HL-60/S4 treated with retinoic acid at 250 ng/mL for 4 days and 3 days (cell line): Measurements from ENCODE around the gene PHLPP2.
"Not testable (repeated sequence)": the region's sequence is repeated elsewhere in the genome, so short reads cannot be mapped to it uniquely, and the experiment has no call there.

Experiments
- in situ Hi-C: fragments of 300-500 bp; cut with MboI; formaldehyde crosslinking; loops from 2 replicates; pipeline ENCODE4 v1.7.0; 2022; ENCODE audit warnings: low sequenced_read_pairs

Gene PHLPP2

GRCh38 chr16:71723537-71724319 lies 773 bp downstream of the PHLPP2 start:
- in situ Hi-C loops = no loop called here

DNA sequence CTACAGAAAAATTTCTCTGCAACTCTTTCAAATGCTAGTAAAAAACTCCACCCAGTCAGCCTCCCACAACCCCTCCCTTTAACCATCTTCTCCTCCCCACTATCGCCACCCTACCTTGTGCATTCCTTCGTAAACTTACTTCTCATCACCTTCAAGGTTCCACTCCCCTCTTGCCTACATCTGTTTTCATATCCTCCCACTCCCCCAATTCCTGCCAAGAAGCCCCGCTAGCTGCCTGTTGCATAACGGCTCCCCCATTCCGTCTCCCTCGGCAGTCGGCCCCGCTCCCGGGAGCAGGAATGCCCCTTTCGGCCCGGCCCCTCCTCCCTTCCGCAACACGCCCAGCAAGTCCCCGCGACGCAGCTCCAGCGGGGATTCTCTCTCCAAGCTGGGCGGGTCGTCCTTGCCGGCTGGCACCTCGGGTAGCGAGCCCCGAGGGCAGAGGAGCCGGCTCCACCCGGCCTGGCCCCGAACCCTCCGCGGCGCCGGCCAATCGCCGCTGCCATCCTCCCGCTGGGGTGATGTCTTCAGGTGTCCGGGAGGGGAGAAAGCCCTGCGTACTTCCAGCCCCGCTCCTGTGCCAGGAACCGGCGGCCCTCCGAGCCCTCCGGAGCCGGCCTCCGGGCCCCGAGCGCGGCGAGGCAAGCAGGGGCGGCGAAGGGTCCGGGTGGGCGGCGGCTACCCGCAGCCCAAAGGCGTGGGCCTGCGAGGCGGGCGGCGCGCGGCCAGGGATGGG lies 1.5 kb downstream of the PHLPP2 start:
- in situ Hi-C loops = no loop called here

- in situ Hi-C loops = no loop called here
These were observed 3.3 kb downstream of the PHLPP2 start for GRCh38 chr16:71721066-71721740.

GRCh38 chr16:71712501-71712900 lies 12.0 kb downstream of the PHLPP2 start:
- in situ Hi-C loops = no loop called here

DNA sequence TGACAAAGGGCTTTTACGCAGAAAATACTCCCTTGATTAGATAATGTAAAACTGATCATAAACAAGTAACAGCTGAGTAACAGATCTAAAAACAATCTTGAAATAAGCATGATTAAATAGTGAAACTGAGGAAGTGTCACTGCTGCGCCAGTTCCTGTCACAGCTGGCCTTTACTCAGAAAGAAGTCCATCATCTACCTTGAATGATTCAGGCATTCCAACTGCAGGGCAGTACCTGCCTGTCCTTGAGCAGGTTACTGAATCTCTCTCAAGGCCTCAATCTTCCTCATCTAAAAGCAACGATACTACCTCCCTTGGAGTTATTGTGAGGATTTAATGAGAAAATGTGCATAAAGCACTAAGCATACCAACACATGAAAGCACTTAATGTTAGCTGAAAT lies 12.7 kb downstream of the PHLPP2 start:
- in situ Hi-C loops = no loop called here

GRCh38 chr16:71709229-71709781 lies 15.2 kb downstream of the PHLPP2 start:
- in situ Hi-C loops = no loop called here

DNA sequence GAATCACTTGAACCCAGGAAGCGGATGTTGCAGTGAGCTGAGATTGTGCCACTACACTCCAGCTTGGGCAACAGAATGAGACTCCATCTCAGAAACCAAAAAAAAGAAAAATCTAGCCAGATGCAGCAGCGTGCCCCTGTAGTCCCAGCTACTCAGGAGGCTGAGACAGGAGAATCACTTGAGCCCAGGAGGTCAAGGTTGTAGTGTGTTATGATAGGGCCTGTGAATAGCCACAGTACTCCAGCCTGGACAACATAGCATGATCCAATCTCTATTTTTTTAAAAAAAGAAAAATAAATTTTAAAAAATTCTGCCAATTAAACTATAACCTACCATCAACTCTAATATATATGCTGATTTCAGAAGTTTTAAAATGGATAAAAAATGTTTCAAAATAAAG lies 15.8 kb downstream of the PHLPP2 start:
- in situ Hi-C loops = no loop called here

- in situ Hi-C loops = no loop called here
These were observed 17.3 kb downstream of the PHLPP2 start for GRCh38 chr16:71707199-71707598.

- in situ Hi-C loops = no loop called here
These were observed 18.5 kb downstream of the PHLPP2 start for GRCh38 chr16:71706046-71706445.

- in situ Hi-C loops = no loop called here
These were observed 21.2 kb downstream of the PHLPP2 start for GRCh38 chr16:71703333-71703732.

- in situ Hi-C loops = no loop called here
These were observed 23.7 kb downstream of the PHLPP2 start for GRCh38 chr16:71700831-71701230.

- in situ Hi-C loops = no loop called here
These were observed 26.0 kb downstream of the PHLPP2 start for GRCh38 chr16:71698491-71698890.

DNA sequence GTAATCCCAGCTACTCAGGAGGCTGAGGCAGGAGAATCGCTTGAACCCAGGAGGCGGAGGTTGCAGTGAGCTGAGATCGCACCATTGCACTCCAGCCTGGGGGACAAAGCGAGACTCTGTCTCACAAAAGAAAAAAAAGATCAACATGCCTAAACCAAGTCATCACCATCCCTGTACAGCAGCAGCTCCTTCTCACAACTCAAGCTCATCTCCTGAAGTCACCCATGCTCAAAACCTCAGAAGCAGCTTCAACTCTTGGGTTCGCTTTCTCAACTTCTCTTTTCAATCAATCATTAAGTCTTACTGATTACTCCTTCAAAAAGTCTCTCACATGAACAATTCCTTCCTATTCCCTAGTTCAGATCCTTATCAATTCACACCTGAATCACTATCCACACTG lies 31.3 kb downstream of the PHLPP2 start:
- in situ Hi-C loops = no loop called here

- in situ Hi-C loops = no loop called here
These were observed 34.6 kb downstream of the PHLPP2 start for GRCh38 chr16:71689901-71690300.

GRCh38 chr16:71687861-71688260 lies 36.6 kb downstream of the PHLPP2 start:
- in situ Hi-C loops = no loop called here

GRCh38 chr16:71684280-71684679 lies 40.2 kb downstream of the PHLPP2 start:
- in situ Hi-C loops = not testable (repeated sequence)

GRCh38 chr16:71681360-71681759 lies 43.1 kb downstream of the PHLPP2 start:
- in situ Hi-C loops = no loop called here

GRCh38 chr16:71676236-71676635 lies 48.3 kb downstream of the PHLPP2 start:
- in situ Hi-C loops = no loop called here

DNA sequence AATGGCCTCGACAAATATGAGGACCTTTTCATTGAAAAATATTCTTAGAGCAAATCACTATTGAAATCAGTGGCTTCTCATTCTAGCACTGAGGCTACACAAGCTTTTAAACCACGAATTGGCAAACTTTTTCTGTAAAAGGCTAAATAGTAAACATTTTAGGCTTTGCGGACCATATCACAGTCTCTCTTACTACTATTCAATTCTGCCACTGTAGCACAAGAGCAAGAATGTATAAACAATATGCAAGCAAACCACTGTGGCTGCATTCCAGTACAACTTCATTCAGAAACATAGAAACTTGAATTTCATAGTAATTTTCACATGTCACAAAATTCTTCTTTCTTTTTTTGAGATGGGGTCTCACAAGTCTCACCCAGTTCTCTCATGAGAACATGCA lies 49.1 kb downstream of the PHLPP2 start:
- in situ Hi-C loops = no loop called here

DNA sequence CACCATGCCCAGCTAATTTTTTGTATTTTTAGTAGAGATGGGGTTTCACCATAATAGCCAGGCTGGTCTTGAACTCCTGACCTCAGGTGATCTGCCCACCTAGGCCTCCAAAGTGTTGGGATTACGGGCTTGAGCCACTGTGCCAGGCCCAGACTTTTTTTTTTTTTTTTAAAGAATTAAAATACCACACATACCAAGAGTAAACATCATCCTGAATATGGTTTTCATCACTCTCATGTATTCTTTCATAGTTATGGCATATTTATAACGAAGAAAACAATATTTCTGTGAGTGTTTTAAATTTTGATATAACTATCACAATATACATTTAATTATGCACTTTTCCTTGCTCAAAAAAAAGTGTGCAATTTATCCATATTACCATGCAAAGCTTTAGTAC lies 50.3 kb downstream of the PHLPP2 start:
- in situ Hi-C loops = no loop called here

DNA sequence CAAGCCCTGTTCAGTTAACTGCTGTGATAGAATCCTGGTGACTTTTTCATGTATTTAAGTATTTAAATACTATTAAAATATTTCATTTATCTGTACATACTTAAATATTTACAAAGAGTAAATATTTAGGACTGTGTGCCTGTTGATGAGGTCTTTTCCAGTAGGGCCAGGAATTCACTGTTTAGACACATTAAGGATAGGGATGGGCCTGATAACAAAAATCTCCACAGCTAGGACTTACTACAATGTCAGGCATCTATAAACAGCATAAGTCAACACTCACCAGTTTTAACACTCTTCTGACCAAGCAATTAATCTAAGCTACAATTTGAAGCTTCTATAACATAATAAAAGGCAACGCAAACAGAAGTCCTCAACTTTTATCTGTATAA lies 50.9 kb downstream of the PHLPP2 start:
- in situ Hi-C loops = no loop called here
